DMS79 (cell line): Measurements from ENCODE around the gene ZSWIM3.

Experiments
- DNase-seq: peaks from one replicate; lab custom pipeline; 2025; lab: John Stamatoyannopoulos, UW

Gene ZSWIM3

DNA sequence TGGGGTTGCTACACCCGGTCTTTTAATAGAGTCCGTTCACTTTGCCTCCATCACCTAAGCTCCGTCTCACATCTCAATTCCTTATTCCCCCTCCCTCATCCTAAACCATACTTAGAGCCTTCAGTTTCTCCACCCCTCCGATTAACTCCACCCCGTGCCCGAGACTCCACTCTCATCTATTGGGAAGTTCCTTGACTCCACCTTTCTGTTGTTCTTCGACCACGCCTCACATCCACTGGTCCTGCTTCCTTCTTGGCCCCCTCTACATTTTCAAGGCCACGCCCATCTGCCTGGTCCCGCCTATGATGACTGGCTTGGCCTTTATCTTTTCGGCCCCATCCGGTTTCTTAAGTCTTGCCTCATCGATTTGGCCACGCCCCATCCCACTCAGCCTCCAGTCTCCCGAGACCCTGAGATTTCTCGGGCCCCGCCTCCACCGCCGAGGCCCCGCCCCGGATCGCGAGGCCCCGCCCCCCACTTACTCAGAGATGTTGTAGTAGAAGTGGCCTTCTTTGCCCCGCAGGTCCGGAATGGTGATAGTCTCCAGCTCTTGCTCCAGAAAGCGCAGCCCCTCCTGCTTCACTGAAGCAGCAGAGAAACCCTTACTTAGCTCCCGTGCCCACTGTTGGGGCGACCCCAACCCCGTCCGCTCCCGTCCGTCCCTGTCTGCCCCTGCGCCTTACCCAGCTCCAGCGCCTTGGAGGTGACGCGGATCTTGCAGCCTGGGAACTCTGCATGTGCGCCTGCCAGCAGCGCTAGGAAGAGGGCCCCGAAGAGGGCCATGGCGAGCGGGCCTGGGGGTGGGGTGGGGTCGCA is 53.5 kb downstream of the ZSWIM3 start:
- DNase-seq: no peak

DNA sequence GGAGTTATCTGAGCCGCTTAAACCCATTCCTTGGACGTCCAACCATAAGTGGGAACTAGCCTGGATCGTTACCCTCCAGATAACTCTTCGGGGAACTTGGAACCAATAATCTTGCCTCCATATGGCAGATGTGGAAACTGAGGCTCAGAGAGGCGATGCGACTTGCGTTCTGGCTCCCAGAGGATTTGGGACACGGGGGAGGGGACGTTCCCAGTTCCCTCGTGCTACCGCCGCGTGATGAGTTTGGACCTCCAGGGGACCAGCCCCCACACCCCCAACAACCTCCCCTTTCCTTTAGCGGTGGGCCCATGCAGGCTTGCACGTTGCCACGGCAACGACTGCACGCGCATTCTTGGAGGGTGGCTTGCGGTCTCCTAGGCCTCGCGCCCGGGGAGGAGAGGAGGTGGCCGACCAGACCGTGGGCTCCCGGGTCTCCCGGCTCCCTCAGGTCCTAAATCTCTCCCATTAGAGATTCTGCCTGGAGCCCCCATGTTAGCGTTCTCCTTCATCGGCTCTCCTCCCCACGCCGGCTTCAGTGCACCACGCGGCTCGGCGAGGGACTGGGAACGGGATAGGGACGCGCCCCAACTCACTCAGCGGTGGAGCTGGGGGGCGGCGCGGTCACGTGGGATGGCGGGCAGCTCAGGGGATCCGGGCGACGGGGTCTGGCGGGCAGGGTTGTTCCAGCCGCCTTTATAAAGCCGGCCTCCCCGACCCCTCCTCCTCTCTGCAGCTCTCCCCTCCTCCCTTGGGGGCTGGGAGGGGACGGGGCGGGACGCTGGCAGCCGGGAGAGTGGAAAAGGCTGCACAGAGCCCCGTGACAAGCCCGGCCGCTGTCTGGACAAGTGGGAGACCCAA is 54.3 kb downstream of the ZSWIM3 start, which contains the start of gene PLTP:
TSS of gene PLTP (minus strand) at position 670 of the 858 bp plus-strand sequence. CDS start 703 bp downstream, outside the sequence.
- DNase-seq: no peak

DNA sequence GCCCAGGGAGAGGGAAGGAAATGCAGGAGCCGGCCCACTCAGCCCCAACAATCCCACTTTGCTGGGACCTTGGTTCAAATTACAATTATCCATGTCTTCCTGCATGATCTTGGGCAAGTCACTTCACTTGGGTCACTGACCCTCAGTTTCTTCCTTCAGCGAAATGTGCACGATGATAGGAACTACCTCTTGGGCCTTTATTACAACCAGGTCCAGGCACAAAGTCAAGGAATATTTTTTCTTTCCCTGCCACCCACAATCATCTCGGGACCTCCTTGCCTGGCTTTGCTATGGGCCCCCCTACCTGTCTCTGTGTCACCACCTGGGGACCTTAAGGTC is 54.9 kb downstream of the ZSWIM3 start:
- DNase-seq: no peak

DNA sequence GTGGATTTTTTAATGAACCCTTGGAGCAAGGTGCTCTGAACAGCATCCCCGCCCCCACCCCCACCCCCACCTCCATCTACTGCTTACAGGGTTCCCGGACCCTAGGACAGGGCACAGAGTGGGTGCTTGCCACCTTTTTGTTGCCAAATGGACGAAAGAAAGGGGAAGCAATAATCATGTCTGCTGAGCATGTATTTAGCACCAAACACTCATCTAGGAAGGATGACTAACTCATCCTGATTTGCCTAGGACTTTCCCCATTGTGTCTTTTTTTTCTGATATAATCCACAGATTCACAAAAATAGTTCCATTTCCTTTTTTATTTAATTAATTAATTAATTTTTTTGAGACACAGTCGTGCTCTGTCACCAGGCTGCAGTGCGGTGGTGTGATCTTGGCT is 55.7 kb downstream of the ZSWIM3 start:
- no peak for DNase-seq

DNA sequence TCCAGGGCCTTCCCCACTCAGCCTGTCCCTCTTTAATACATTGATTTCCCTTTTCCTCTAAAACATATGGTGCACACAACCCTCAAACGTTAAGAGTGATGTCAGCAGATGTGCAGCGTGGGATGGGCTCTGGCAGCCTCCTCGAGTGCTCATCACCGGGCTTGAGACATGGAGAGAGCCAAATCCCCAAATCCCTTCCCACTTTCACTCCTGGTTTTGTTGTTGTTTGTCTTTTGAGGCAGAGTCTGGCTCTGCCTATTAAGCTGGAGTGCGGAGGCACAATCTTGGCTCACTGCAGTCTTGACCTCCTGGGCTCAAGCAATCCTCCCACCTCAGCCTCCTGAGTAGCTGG is 60.4 kb downstream of the ZSWIM3 start:
- DNase-seq: no peak

DNA sequence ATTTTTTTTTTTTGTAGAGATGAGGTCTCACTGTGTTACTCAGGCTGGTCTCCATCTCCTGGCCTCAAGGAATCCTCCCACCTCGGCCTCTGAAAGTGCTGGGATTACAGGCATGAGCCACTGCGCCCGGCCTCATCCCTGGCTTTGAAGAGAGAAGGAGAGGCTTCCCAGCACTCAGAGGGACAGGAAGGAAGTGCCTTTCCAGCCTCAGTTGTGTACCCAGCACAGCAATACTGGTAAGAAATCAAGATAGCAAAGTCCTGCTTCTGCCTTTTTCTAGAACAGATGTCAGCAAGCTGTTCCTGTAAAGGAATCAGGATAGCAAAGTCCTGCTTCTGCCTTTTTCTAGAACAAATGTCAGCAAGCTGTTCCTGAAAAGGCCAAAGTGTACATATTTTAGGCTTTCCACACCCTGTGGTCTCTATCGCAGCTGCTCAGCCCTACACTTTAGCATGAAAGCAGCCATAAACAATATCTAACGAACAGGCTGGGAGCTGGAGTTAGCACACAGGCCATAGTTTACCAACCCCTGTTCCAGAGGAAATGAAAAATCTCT is 60.8 kb downstream of the ZSWIM3 start:
- DNase-seq: no peak

DNA sequence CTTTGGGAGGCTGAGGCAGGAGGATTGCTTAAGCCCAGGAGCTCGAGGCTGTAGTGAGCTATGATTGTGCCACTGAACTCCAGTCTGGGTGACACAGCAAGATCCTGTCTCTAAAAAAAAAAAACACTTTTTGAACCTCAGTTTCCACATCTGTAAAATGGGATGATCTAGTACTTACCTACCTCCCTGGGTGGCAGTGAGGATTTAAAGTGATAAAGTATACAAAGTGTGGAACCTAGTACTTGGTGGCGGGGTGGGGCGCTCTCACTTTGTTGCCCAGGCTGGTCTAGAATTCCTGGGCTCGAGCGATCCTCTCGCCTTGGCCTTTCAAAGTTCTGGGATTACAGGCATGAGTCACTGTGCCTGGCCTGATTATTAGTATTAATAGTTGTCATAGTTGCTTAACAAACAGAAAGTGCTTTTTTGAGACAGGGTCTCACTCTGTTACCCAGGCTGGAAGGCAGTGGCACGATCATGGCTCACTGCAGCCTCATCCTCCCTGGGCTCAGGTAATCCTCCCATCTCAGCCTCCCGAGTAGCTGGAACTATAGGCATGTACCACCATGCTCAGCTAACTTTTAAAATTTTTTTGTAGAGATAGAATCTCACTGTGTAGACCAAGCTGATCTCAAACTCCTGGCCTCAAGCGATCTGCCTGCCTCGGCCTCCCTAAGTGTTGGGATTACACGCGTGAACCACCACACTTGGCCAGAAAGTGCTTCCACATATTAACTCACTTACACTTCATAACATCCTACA is 61.5 kb downstream of the ZSWIM3 start:
- DNase-seq: no peak

DNA sequence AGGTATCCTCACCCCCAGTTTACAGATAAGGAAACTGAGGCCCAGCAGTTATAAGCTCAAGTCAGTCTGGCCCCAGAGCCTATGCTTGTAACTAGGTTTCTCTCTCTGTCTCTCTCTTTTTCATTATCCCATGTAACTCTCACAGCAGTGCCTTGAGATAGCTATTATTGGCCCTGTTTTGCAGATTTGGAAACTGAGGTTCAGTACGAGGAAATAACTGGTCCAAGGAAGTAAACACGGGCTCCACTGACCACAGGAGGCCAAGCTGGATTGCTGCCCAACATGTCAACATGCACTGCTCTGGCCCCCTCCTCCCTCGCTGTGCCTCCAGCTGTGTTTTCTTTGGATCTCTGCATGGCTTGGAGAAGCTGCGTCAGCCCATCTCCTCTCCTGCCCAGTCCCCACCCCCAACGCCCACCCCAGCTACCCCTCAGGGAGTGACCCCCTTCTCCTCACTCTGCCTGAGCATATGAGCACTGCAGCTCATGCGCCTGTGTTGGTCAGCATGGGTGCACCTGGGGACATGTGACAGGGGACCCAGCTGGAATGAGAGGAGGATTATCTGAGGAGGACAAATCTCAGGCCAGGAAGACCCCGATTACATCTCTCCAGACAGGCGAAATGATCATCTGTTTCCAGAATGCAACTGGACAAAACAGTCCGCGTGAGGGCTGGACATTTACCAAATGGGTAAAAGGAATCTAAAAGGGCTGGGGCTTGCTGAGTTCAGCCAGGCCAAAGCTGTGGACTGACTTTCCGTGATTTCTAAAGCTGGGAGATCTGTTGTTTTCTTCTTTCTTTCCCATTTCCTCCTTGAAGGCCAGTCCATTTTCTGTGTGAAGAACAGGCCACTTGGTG is 62.4 kb downstream of the ZSWIM3 start:
- no peak for DNase-seq

DNA sequence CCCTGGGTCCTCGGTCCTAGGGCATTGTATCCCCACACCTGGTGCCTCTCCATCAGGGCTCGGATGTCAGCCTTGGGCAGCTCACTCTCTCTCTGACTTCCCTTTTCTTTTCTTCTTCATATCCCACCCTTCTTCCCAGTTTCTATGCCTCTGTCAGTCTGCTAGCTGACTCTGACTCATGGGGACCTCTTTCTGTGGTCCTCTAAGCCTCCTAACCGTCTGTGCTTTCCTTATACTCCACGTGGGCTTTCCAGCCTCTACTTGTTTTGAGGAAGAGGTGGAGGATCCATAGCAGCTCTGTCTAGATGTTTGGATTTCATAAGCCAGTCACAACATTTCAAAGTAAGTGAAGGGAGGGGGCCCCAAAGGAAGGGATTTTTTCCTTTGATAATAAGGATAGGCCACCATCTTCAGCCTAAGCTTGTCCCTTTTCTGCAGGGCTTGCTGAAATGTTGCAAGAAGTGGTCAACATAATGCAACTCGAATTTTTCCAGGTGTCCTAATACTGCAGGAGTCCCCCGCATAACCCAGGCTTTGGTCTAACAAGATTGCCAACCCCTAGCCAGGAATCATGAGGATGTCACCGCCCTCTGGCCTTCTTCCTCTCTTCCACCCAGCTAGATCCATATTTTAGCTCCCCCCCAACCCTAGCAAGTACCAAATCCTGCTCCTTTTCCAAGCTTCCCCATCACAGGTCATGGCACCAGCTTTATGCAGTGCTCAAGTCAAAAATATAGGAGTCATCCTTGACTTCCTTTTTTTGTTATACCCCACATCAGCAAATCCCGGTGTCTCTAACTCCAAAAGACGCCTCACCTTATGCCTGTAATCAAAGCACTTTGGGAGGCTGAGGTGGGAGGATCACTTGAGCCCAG is 63.3 kb downstream of the ZSWIM3 start:
- no peak for DNase-seq

DNA sequence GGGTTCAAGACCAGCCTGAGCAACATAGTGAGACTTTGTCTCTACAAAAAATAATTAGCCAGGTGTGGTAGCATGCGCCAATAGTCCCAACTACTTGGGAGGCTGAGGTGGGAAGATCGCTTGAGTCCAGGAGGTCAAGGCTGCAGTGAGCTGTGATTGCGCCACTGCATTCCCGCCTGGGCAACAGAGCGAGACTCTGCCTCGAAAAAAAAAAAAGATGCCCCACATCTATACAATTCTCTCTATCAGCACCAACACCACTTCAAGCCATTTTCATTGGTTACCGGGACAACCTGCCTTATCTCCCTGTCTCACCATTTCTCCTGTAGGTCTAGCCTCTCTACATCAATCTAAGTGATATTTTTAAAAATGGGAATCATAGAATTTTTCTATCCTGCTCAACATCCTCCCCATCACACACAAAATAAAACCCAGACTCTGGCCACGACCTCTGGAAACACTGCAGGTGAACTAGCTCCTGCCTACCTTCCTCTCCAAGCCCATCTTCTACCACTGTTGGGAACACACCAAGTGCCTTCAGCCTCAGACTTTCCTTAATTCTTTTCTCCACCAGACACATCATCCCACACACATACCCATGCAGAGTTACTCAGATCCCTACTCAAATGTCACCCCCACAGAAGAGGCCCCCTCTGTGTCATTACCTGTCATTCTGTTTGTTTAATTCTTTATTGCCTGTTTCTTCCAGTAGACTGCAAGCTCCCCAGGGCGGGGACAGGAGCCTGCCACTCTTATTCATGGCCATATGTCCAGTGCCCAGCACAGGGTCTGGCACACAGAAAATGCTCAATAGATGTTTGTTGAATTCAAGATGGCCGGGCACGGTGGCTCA is 64.1 kb downstream of the ZSWIM3 start:
- DNase-seq: no peak

DNA sequence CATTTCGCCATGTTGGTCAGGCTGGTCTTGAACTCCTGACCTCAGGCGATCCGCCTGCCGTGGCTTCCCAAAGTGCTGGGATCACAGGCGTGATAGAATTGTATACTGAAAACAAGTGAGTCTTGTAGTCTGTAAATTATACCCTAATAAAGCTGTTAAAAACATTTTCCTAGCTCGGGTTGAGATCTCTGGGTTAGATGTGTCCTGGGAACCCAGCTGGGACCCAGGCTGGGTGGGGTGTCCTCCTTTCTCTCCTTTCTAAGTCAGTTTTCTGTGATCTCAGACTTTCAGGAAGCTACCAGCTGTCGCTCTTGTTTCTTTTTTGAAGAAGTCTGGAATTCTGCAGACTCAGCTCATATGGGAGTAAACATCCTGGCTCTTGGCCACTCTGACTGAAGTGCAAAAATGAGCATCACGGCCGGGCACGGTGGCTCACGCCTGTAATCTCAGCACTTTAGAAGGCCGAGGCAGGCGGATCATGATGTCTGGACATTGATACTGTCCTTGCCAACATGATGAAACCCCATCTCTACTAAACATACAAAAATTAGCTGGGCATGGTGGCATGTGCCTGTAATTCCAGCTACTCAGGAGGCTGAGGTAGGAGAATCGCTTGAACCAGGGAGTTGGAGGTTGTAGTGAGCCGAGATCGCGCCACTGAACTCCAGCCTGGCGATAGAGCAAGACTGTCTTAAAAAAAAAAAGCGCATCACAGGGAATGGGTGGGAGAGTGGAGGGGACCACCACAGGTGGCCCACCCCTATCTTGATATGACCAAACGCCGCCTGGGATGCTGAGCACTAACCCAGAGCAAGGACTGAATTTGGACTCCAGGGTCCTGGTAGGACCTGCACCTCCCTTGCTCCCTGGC is 67.2 kb downstream of the ZSWIM3 start:
- no peak for DNase-seq

DNA sequence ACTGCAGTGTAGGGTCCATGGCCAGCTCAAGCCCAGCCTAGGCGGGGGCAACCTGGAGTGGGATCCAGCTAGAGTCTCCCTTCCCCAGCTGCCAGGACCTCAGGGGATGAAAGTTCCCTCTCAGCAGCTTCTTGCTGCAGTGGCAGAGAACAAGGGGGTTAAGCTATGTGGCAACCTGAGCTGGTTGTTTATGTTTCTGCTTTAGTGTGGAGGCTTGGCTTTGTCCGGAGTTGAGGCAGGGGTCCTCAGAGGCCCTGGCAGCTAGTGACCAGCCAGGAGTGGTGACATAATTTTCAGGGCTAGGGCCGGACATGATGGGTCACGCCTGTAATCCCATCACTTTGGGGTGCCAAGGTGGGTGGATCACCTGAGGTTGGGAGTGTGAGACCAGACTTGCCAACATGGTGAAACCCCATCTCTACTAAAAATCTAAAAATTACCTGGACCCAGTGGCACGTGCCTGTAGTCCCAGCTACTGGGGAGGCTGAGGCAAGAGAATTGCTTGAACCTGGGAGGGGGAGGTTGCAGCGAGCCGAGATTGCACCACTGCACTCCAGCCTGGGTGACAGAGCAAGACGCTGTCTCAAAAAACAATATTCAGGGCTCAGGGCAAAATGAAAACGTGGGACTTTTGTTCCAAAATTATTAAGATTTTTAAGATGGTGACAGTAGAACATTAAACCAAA is 68.5 kb downstream of the ZSWIM3 start:
- DNase-seq: no peak

DNA sequence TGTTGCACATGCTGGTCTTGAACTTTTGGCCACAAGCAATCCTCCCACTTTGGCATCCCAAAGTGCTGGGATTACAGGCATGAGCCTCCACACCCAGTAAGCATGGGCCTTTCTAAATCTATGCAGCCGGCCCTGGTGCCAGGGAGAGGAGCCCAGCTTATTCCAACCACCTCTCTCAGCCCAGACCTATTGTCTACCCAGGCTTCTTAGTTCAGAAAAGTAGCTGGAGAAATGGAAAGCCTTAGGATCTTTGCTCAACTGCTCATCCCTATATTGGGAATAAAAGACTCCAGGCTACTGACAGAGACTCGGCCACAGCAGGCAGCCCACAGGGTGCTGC is 69.3 kb downstream of the ZSWIM3 start:
- no peak for DNase-seq

DNA sequence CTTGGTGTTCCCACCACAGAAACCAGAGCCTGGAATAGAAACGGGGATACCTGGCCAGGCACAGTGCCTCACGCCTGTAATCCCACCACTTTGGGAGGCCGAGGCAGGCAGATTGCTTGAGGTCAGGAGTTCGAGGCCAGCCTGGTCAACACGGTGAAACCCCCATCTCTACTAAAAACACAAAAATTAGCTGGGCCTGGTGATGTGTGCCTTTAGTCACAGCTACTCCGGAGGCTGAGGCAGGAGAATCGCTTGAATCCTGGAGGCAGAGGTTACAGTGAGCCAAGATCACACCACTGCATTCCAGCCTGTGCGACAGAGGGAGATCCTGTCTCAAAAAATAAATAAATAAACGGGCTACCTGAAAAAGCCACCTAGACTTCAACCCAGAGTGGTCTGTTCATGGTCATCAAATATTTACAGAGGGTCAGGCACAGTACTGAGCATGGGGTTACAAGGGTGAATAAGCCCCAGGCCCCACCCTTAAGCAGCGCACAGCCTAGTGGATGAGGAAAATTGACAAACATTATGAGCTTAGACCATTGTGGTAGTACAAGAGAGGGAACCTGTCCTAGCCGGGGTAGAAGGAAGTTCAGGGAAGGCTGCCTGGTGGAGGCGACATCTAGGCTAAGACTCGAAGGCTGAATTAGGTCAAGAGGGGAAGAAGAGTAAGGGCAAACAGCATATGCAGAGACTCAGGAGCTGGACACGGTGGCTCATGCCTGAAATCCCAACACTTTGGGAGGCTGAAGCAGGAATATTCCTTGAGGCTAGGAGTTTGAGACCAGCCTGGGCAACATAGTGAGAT is 69.9 kb downstream of the ZSWIM3 start:
- no peak for DNase-seq
